T47D (cell line): ENCODE results near the gene CACTIN.
"Not testable (repeated sequence)": the region's sequence is repeated elsewhere in the genome, so short reads cannot be mapped to it uniquely, and the experiment has no call there.

Experiments used
- DNase-seq, 2 experiments: peaks; one replicate each; pipeline versions ENCODE4 v3.0.0 to v3.0.0-alpha.2; 2011 to 2012; ENCODE audit warnings: low read depth in 1 of 2, low spot score in 1 of 2
- JUND ChIP-seq: IDR thresholded peaks from 2 replicates; pipeline ENCODE4 v1.6.1; 2012; ENCODE audit warnings: low read depth
- in situ Hi-C: cut with HindIII; loops from 2 replicates; pipeline ENCODE4 v1.10.0; 2016; ENCODE audit warnings: low sequenced_read_pairs, low pct_unique_long_range_greater_than_20kb

The CACTIN gene

DNA sequence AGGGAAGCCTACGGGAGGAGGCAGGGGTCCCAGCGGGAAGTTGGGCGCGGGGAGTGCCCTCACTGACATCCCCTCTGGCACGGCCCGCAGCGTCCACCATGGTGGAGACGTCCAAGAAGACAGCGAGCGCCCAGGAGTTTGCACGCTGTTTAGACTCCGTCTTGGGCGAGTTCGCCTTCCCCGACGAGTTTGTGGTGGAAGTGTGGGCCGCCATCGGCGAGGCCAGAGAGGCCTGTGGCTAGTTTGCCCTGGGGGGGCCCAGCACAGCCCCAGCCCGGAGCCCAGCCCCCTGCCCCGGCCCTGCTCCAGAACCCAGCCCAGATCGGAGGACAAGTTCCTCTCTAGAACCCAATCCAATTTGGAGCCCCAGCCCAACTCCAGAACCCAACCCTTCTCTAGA is 36.6 kb downstream of the CACTIN start:
- DNase-seq, result no peak
- TF ChIP-seq JUND, result no peak
- in situ Hi-C loops, result no loop called here

DNA sequence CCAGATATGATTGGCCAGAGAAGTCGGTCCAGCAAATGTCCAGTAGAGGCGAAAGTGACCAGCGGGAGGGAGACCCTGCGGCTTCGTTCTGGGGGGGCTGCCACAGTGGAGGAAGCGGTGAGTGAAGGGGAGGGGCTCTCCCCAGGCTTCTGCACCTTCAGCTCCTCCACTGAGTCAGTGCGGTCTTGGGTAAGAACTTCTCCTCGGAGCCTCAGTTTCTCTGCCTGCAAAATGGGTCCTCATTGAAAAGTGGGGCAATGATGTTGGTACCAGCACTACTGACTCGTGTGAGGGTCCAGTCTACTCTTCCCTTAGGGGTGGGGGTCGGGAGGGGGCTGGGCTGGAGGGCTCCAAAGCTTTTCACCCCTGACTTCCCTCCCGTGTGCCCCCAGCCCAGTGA is 37.2 kb downstream of the CACTIN start:
- no peak for TF ChIP-seq JUND
- in situ Hi-C loops, result no loop called here
- no peak for DNase-seq

DNA sequence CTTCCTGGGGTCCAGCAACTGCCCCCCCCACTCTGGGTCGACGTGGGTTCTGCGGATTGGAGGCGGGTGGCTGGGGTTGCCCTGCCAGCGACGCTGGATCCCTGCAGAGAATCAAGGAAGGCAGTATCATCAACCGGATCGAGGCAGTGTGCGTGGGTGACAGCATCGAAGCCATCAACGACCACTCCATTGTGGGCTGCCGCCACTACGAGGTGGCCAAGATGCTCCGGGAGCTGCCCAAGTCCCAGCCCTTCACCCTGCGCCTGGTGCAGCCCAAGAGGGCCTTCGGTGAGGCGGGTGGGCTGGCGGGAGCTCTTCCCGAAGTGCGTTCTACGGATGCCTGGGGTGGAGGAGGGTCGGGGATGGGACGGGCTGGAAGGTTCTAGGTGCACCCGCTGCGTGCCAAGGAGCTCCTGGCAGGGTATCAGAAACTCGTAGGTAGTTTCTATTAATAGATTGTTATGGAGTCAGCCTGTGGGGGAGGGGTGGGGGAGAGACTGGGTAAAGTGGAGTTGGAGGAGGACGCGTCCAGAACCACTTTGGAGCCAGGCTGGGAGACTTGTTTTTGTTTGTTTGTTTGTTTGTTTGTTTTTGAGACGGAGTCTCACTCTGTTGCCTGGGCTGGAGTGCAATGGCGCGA is 39.8 kb downstream of the CACTIN start:
- TF ChIP-seq JUND, result no peak
- in situ Hi-C loops, result no loop called here
- no peak for DNase-seq

- no peak for DNase-seq
- no peak for TF ChIP-seq JUND
- in situ Hi-C loops, result no loop called here
These were observed 40.4 kb downstream of the CACTIN start for GRCh38 chr19:3586127-3586626.

DNA sequence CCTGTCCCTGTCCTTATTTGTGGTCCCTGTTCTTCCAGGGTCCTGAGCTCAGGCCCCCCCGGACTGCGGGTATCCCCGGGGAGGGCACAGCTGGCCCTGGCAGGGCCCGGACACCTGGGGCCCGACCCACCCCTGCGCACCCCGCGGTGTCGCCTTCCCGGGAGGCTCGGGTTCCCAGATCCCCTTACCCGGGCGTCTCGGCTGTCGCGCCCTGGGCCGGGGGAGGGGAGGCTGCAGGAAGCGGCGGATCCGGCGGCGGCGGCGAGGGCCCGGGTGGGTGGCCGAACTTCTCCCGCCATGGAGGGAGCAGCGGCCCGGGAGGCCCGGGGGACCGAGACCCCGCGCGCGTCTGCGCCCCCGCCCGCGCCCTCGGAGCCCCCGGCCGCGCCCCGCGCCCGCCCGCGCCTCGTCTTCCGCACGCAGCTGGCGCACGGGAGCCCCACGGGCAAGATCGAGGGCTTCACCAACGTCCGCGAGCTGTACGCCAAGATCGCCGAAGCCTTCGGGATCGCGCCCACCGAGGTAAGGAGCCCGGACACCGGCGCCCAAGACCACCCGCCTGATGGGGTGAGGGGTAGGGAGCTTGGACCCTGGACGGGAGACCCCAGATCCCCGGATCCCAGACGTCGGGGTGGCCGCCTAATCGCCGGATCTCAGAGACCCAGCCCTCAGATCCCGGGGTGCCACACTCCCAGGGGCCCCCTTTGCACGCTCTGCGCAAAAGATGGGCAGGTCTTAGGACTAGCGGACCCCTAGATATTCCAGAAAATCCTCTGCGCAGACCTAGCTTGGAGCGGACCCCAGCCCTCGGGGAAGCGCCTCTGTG is 41.1 kb downstream of the CACTIN start, which contains the start of gene GIPC3:
GIPC3 (plus strand) TSS at position 178 of the 826 bp plus-strand sequence; CDS start at position 298, 120 bp downstream.
- in situ Hi-C loops, result no loop called here
- no peak for TF ChIP-seq JUND
- DNase-seq, result no peak

GRCh38 chr19:3584036-3584802 is 42.4 kb downstream of the CACTIN start:
- DNase-seq, in situ Hi-C loops: not testable (repeated sequence)

DNA sequence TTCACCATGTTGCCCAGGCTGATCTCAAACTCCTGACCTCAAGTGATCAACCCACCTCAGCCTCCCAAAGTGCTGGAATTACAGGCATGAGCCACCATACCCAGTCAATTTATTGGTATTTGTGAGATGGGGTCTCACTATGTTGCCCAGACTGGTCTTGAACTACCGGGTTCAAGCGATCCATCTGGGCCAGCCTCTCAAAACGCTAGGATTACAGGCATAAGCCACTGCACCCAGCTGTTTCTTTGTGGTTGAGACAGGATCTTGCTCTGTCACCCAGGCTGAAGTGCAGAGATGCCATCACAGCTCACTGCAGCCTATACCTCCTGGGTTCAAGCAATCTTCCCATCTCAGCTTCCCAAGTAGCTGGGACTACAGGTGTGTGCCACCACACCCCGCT is 44.8 kb downstream of the CACTIN start:
- in situ Hi-C loops, DNase-seq: not testable (repeated sequence)

- in situ Hi-C loops, result no loop called here
- DNase-seq, result no peak
- TF ChIP-seq JUND, result no peak
These were observed 46.2 kb downstream of the CACTIN start for GRCh38 chr19:3580156-3580934.

- TF ChIP-seq JUND, result no peak
- in situ Hi-C loops, result no loop called here
These were observed 48.2 kb downstream of the CACTIN start for GRCh38 chr19:3578390-3578789.

DNA sequence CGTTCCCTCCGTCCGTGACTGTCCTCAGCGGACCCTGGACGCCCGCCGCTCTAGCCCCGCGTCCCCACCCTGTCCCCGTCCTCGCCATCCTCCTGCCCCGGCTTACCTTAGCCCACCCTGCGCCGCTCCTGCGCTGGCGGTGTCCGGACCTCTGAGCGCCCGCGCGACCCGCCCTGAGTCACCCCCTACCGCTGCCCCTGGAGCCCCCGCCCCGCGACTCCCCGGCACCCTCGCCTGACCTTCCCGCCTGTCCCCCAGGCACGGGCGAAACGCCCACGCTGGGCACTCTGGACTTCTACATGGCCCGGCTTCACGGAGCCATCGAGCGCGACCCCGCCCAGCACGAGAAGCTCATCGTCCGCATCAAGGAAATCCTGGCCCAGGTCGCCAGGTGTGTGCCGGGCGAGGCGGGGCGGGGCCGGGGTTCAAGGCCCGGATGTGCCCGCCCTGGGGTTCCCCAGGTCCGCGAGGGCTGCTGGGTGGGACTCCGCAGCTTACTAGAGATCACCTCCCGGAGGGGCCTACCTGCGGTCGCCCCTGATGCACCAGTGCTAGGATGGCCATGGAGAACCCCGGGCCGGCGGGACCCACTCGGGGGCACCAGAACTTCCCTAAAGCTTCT is 48.8 kb downstream of the CACTIN start:
- in situ Hi-C loops, result no loop called here
- no peak for DNase-seq
- no peak for TF ChIP-seq JUND

More at GRCh38 chr19:3578390-3578789, 48.2 kb downstream of the CACTIN start:
- no peak for DNase-seq

GRCh38 chr19:3576696-3577443 is 49.7 kb downstream of the CACTIN start:
- TF ChIP-seq JUND, result no peak
- DNase-seq, result no peak
- in situ Hi-C loops, result no loop called here
